Panc1 (cell line): Measurements from ENCODE around the gene ATP5MG.
A peak's percentile ranks its signal among the peaks of the same experiment; 100 is the strongest.

ENCODE experiments used
- POLR2AphosphoS5 ChIP-seq: IDR thresholded peaks from 2 replicates; pipeline ENCODE4 v1.6.1; 2012; ENCODE audit warnings: mild to moderate bottlenecking, low read depth, low read length, moderate library complexity
- SIN3A ChIP-seq: IDR thresholded peaks from 2 replicates; pipeline ENCODE4 v1.6.1; 2012; ENCODE audit warnings: low read depth, mild to moderate bottlenecking, low read length, moderate library complexity, borderline replicate concordance; ENCODE audit not compliant: insufficient read depth
- TF ChIP-seq, protein P1 (sequence below): fragments of 450-650 bp; IDR thresholded peaks from 2 replicates; pipeline ENCODE4 v1.5.1; 2017; ENCODE audit warnings: mild to moderate bottlenecking
- TF ChIP-seq, protein P2 (sequence below), 2 experiments: IDR thresholded peaks; 2 replicates each; pipeline ENCODE4 v1.6.1; 2011 to 2012; ENCODE audit warnings: low read depth in 2 of 2, control low read depth in 1 of 2, low read length in 1 of 2, mild to moderate bottlenecking in 1 of 2, moderate library complexity in 1 of 2; ENCODE audit not compliant: insufficient read depth in 1 of 2

DNA sequence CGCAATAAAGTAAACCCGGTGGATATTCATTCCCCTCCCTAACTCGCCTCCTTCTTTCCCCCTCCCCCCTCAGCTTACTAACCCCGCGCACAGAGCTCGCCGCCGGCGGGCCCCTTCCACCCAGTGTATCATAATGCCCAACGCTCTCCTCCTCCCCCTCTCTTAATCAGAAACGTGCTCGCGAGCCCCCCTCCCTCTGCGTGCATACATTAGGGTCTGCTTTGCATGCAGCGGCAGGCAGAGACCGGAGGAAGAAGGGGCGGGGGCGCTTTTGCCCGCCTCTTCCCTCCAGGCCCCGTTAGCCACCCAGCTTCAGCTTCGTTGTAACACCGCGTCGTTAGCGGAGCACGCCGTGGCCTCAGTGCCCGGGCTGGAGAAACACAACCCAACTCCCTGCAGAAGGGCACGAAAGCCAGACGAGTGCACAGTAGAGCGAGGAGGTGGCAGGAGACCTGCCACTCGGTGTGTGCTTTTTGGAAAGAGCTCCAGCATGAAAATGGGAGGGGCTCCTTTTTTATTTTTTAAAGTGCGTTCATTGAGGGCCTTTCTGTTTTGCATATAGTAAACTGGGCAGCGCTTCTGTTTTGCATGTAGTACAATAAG lies 34.0 kb downstream of the ATP5MG start:
- TF ChIP-seq, protein P1, sequence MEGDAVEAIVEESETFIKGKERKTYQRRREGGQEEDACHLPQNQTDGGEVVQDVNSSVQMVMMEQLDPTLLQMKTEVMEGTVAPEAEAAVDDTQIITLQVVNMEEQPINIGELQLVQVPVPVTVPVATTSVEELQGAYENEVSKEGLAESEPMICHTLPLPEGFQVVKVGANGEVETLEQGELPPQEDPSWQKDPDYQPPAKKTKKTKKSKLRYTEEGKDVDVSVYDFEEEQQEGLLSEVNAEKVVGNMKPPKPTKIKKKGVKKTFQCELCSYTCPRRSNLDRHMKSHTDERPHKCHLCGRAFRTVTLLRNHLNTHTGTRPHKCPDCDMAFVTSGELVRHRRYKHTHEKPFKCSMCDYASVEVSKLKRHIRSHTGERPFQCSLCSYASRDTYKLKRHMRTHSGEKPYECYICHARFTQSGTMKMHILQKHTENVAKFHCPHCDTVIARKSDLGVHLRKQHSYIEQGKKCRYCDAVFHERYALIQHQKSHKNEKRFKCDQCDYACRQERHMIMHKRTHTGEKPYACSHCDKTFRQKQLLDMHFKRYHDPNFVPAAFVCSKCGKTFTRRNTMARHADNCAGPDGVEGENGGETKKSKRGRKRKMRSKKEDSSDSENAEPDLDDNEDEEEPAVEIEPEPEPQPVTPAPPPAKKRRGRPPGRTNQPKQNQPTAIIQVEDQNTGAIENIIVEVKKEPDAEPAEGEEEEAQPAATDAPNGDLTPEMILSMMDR: no peak
- TF ChIP-seq POLR2AphosphoS5: peak; percentile 49
- TF ChIP-seq, protein P2, sequence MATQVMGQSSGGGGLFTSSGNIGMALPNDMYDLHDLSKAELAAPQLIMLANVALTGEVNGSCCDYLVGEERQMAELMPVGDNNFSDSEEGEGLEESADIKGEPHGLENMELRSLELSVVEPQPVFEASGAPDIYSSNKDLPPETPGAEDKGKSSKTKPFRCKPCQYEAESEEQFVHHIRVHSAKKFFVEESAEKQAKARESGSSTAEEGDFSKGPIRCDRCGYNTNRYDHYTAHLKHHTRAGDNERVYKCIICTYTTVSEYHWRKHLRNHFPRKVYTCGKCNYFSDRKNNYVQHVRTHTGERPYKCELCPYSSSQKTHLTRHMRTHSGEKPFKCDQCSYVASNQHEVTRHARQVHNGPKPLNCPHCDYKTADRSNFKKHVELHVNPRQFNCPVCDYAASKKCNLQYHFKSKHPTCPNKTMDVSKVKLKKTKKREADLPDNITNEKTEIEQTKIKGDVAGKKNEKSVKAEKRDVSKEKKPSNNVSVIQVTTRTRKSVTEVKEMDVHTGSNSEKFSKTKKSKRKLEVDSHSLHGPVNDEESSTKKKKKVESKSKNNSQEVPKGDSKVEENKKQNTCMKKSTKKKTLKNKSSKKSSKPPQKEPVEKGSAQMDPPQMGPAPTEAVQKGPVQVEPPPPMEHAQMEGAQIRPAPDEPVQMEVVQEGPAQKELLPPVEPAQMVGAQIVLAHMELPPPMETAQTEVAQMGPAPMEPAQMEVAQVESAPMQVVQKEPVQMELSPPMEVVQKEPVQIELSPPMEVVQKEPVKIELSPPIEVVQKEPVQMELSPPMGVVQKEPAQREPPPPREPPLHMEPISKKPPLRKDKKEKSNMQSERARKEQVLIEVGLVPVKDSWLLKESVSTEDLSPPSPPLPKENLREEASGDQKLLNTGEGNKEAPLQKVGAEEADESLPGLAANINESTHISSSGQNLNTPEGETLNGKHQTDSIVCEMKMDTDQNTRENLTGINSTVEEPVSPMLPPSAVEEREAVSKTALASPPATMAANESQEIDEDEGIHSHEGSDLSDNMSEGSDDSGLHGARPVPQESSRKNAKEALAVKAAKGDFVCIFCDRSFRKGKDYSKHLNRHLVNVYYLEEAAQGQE (IDR thresholded peaks at IDR 0.05; ENCODE audit: insufficient read depth in 1 of 2, low read depth in 2 of 2, low read length in 1 of 2): 0 out of 4 replicates have a peak, but pooled peaks of 1 of the 2 experiments have one; percentile 45
- no peak for TF ChIP-seq SIN3A
